A673 (cell line): Measurements from ENCODE around the gene EFCAB6. TPM values are rescaled to one million over a fixed set of nuclear protein-coding genes. Genes with fewer than 3 reads are reported as not detected.

Experiments
- BruUV-seq: library from RNA; stranded (reverse); fragments of 400-500 nt; replicated peaks from 2 replicates; lab custom pipeline; 2021; lab: Mats Ljungman, UMichigan
- CTCF ChIA-PET: fragments of 300-600 bp; sonication (Branson Sonifier 250); formaldehyde crosslinking; loops from one replicate; lab custom pipeline; 2022; ENCODE audit warnings: antibody characterized with exemption; lab: Charles Lee
- POLR2A ChIA-PET: fragments of 300-600 bp; sonication (Branson Sonifier 250); formaldehyde crosslinking; loops from one replicate; lab custom pipeline; 2022; ENCODE audit warnings: antibody characterized with exemption; ENCODE audit not compliant: low non-redundant PET; lab: Charles Lee
- DNase-seq: peaks from one replicate; pipeline ENCODE4 v3.0.0-alpha.2; 2015; ENCODE audit warnings: low spot score
- H3K27ac ChIP-seq: fragments of 200-600 bp; sonication (generic); 2 replicates; pipeline ENCODE4 v1.5.1; 2016; ENCODE audit warnings: mixed run types, low read depth, mild to moderate bottlenecking, mixed read lengths, antibody characterized with exemption, low read length; ENCODE audit not compliant: poor library complexity, severe bottlenecking
- H3K27me3 ChIP-seq: fragments of 200-600 bp; sonication (generic); replicated peaks from 2 replicates; pipeline ENCODE4 v1.6.1; 2017; ENCODE audit warnings: mixed run types, low read depth, mild to moderate bottlenecking, mixed read lengths, antibody characterized with exemption, low read length; ENCODE audit not compliant: insufficient read depth, poor library complexity
- H3K36me3 ChIP-seq: fragments of 200-600 bp; sonication (generic); 2 replicates; pipeline ENCODE4 v1.6.1; 2016; ENCODE audit warnings: mixed run types, mild to moderate bottlenecking, mixed read lengths, antibody characterized with exemption, low read length; ENCODE audit not compliant: insufficient read depth, poor library complexity, severe bottlenecking
- H3K4me1 ChIP-seq: fragments of 200-600 bp; sonication (generic); 2 replicates; pipeline ENCODE4 v1.6.1; 2017; ENCODE audit warnings: mixed run types, mild to moderate bottlenecking, mixed read lengths, antibody characterized with exemption, low read length; ENCODE audit not compliant: insufficient read depth, poor library complexity, severe bottlenecking
- H3K4me3 ChIP-seq: fragments of 200-600 bp; sonication (generic); 2 replicates; pipeline ENCODE4 v1.5.1; 2016; ENCODE audit warnings: low read depth, mixed run types, mild to moderate bottlenecking, mixed read lengths, low read length; ENCODE audit not compliant: poor library complexity, severe bottlenecking
- H3K9me3 ChIP-seq: fragments of 200-600 bp; sonication (generic); 2 replicates; pipeline ENCODE4 v1.6.1; 2016; ENCODE audit warnings: mixed run types, low read depth, mild to moderate bottlenecking, mixed read lengths, antibody characterized with exemption, low read length; ENCODE audit not compliant: poor library complexity, severe bottlenecking
- EZH2 ChIP-seq: fragments of 200-600 bp; sonication (generic); IDR thresholded peaks from 2 replicates; pipeline ENCODE4 v1.6.1; 2017; ENCODE audit warnings: borderline replicate concordance, low read depth, mild to moderate bottlenecking, mixed read lengths, antibody characterized with exemption, low read length; ENCODE audit not compliant: poor library complexity, severe bottlenecking
- intact Hi-C: fragments of 100-400 bp; cut with micrococcal nuclease; formaldehyde crosslinking; loops from one replicate; pipeline ENCODE4 v1.10.0; 2022; ENCODE audit not compliant: unreplicated experiment
- total RNA-seq: library from RNA; stranded (reverse); gene quantifications from 2 replicates; pipeline ENCODE4 v1.2.3, GENCODE V29; 2021
- TF ChIP-seq, protein P1 (sequence below): fragments of 300-800, 200-600 bp; sonication (generic); conservative IDR thresholded peaks from 2 replicates; pipeline ENCODE4 v1.5.1; 2017; ENCODE audit warnings: low read depth, mild to moderate bottlenecking, antibody characterized with exemption, low read length, moderate library complexity, mixed read lengths

The EFCAB6 gene
- total RNA-seq, 1 experiment from 2014 or later: 0.41 TPM

DNA sequence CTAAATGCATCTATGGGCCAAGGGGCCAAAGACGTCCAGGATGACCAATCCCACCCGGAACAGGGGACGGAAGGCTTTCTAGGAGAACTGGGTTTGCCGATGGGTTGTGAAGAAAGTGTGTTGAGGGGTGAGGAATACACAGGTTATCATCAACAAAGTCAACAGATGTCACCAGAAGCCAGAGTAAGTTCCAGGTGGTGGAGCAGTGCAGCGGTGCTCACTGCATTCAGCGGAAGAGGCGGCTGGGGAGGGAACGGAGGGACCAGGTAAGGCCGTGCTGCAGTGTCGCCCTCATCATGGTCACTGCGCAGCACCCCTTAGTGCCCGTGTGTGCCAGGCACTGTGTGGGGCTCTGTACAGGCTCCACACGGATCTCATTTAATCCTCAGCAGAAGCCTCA is 176.0 kb downstream of the EFCAB6 start:
- DNase-seq: no peak
- POLR2A ChIA-PET: no interaction called here
- no TSS peak for BruUV-seq

DNA sequence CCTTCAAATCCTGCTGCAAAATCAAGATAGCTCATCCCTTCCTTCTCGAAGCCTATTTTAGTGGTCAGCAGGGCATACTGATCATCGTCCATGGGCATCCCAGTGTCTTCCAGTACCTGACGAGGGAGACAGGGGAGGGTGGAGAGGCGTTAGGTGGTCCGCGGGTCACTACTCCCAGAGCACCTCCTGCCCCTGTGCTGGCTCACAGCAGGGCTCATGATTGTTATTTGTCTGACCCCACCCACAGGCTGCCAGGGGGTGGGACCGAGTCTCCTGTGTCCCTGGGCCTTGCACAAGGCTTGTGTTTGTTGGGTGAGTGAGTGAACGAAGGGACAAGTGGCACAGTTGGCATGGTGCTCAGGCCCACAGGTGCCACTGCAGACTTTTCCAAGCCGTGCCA is 177.0 kb downstream of the EFCAB6 start:
- H3K36me3 ChIP-seq: no peaks in the 10 kb centered on the region
- BruUV-seq: no TSS peak
- H3K4me3 ChIP-seq: no peak overlapping the region
- CTCF ChIA-PET: no interaction called here
- DNase-seq: no peak
- no peaks in the 10 kb centered on the region for H3K4me1 ChIP-seq
- intact Hi-C loops: no loop called here
- TF ChIP-seq EZH2: no peak
- TF ChIP-seq, protein P1, sequence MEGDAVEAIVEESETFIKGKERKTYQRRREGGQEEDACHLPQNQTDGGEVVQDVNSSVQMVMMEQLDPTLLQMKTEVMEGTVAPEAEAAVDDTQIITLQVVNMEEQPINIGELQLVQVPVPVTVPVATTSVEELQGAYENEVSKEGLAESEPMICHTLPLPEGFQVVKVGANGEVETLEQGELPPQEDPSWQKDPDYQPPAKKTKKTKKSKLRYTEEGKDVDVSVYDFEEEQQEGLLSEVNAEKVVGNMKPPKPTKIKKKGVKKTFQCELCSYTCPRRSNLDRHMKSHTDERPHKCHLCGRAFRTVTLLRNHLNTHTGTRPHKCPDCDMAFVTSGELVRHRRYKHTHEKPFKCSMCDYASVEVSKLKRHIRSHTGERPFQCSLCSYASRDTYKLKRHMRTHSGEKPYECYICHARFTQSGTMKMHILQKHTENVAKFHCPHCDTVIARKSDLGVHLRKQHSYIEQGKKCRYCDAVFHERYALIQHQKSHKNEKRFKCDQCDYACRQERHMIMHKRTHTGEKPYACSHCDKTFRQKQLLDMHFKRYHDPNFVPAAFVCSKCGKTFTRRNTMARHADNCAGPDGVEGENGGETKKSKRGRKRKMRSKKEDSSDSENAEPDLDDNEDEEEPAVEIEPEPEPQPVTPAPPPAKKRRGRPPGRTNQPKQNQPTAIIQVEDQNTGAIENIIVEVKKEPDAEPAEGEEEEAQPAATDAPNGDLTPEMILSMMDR: no peak
- H3K27ac ChIP-seq: no peak overlapping the region
- POLR2A ChIA-PET: no interaction called here
- H3K27me3 ChIP-seq: no peaks in the 10 kb centered on the region
- H3K9me3 ChIP-seq: peaks cover 9% of the 10 kb centered on the region

More for the DNA sequence above, 176.0 kb downstream of the EFCAB6 start:
- H3K27me3 ChIP-seq: no peaks in the 10 kb centered on the region
- no peak overlapping the region for H3K27ac ChIP-seq
- no peaks in the 10 kb centered on the region for H3K4me1 ChIP-seq
- no peak for TF ChIP-seq EZH2
- TF ChIP-seq, protein P1: no peak
- CTCF ChIA-PET: no interaction called here
- H3K4me3 ChIP-seq: no peak overlapping the region
- no peaks in the 10 kb centered on the region for H3K36me3 ChIP-seq
- intact Hi-C loops: no loop called here
- H3K9me3 ChIP-seq: peaks cover 9% of the 10 kb centered on the region

DNA sequence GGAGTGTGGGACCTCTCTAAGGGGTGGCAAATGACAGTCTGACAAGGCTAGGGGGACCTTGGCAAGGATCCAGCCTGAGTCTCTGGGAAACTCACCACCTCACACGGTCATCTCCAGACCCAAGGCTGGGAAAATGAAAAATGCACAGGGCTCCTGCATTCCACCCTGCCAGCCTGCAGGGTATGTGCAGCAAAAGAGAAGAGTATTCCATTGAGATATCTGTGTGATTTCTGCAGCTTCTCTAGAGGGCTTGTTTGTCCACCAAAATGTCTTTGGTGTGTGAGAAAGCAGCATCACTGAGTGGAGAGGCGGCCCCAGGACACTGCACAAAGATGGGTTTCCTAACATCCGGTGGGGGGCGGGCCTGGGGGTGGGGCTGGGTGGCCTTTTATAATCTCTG is 177.8 kb downstream of the EFCAB6 start:
- BruUV-seq: no TSS peak
- Histone ChIP-seq H3K27me3 (no peaks in the 10 kb centered on the region), H3K36me3 (no peaks in the 10 kb centered on the region), H3K9me3 (peaks cover 4% of the 10 kb centered on the region), H3K27ac (no peak overlapping the region), H3K4me1 (no peaks in the 10 kb centered on the region), H3K4me3 (no peak overlapping the region)
- ChIA-PET POLR2A (no interaction called here), CTCF (interaction anchor here (0.5 kb wide), 1 partner anchor 204 kb away, joined by 6 read pairs; no protein-coding TSS in a partner anchor)
- DNase-seq: no peak
- intact Hi-C loops: no loop called here
- TF ChIP-seq, protein P1: no peak
- TF ChIP-seq EZH2: no peak
